A673 (cell line): ENCODE data around the gene SSR1.

Experiments used
- CTCF ChIP-seq: fragments of 300-800, 200-600 bp; sonication (generic); conservative IDR thresholded peaks from 2 replicates; pipeline ENCODE4 v1.5.1; 2017; ENCODE audit warnings: low read depth, mild to moderate bottlenecking, antibody characterized with exemption, low read length, moderate library complexity, mixed read lengths
- EZH2 ChIP-seq: fragments of 200-600 bp; sonication (generic); IDR thresholded peaks from 2 replicates; pipeline ENCODE4 v1.6.1; 2017; ENCODE audit warnings: borderline replicate concordance, low read depth, mild to moderate bottlenecking, mixed read lengths, antibody characterized with exemption, low read length; ENCODE audit not compliant: poor library complexity, severe bottlenecking

- TF ChIP-seq CTCF, result no peak
- TF ChIP-seq EZH2, result no peak
Observed at GRCh38 chr6:7240351-7240750, 72.6 kb downstream of the SSR1 start.
